Astrocyte of the spinal cord (primary cell): ENCODE measurements around the gene ARHGEF10L.

ENCODE experiments used
- DNase-seq: peaks from one replicate; pipeline ENCODE4 v3.0.0; 2011; ENCODE audit warnings: low read depth, low spot score
- H3K4me3 ChIP-seq: 2 replicates; pipeline ENCODE4 v1.5.1; 2011; ENCODE audit warnings: low read depth, mild to moderate bottlenecking, low read length, moderate library complexity
- in situ Hi-C: cut with HindIII; loops from 2 replicates; pipeline ENCODE4 v1.10.0; 2017; ENCODE audit warnings: low sequenced_read_pairs
- TF ChIP-seq, protein P1 (sequence below): IDR thresholded peaks from 2 replicates; pipeline ENCODE4 v1.5.1; 2012; ENCODE audit warnings: low read depth, mild to moderate bottlenecking, low read length, inconsistent platforms

The ARHGEF10L gene

DNA sequence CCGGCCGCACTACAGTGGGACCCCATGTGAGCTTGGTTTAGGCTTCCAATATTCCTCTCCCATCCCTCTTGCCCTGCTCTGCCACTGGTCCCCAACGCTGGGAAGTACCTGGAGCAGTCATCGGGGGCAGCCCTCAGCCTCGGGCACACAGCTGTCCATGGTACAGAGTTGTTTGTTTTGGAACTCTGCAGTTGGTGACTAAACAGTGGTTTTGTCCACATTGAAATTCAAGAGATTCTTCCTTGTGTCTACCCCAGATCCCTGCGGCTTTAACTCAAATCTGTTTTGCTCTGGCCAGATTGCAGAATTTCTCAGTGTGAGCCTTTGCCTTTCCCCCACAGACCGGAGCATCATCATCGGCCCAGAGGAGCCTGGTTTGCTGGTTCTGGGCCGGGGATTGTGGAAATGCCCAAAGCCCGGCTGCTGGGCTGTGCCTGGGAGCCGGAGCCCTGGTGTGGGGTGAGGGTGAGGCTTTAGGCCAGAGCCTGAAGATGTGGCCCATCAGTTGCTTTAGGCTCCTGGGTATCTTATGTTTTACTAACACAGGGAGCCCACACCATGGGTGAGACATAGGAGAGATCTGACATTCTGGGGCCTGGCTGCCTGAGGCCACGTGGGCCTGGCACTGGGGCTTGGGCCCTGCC is 93.2 kb downstream of the ARHGEF10L start:
- DNase-seq: peak; percentile 76

DNA sequence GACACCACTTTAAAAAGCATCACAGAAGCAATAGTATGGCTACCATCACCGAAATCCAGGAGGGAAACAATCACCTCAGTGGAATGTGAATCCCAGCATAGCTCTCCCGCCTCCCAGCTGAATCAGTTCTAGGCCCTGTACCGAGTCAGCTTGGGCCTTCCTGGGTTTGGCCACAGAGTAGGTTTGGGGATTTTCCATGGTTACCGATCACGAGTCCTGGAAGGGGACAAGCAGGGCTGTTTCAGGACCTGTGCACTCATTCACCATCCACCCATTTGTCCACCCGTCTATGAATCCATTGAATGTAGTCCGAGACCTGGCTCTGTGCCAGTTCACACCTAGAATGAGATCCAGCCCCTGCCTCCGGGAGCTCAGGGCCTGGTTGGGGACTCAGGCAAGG is 94.2 kb downstream of the ARHGEF10L start:
- in situ Hi-C loops: no loop called here
- TF ChIP-seq, protein P1, sequence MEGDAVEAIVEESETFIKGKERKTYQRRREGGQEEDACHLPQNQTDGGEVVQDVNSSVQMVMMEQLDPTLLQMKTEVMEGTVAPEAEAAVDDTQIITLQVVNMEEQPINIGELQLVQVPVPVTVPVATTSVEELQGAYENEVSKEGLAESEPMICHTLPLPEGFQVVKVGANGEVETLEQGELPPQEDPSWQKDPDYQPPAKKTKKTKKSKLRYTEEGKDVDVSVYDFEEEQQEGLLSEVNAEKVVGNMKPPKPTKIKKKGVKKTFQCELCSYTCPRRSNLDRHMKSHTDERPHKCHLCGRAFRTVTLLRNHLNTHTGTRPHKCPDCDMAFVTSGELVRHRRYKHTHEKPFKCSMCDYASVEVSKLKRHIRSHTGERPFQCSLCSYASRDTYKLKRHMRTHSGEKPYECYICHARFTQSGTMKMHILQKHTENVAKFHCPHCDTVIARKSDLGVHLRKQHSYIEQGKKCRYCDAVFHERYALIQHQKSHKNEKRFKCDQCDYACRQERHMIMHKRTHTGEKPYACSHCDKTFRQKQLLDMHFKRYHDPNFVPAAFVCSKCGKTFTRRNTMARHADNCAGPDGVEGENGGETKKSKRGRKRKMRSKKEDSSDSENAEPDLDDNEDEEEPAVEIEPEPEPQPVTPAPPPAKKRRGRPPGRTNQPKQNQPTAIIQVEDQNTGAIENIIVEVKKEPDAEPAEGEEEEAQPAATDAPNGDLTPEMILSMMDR: no peak
- H3K4me3 ChIP-seq: no peak overlapping the region
- DNase-seq: peak; percentile 77

More for the DNA sequence above, 93.2 kb downstream of the ARHGEF10L start:
- TF ChIP-seq, protein P1: no peak
- no peak overlapping the region for H3K4me3 ChIP-seq
- in situ Hi-C loops: no loop called here

DNA sequence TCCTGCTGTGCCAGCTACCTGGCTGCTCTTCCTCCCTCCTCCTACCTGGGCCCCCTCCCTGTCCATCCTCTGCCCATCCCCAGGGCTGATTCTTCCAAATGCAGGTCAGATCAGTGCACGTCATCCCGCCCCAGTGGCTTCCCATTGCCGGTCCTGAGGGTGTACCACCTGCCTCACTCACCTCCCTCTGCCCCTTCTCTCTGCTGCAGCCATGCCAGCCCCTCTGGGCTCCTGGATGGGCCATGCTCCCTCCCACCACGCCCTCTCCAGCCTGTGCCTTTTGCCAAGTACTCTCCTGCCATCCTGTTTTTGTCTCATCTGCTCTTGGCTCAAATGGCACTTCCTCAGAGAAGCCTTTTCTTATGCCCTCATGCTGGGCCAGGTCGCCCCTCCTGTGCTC is 95.8 kb downstream of the ARHGEF10L start:
- in situ Hi-C loops: no loop called here
- DNase-seq: no peak
- TF ChIP-seq, protein P1: no peak
- no peak overlapping the region for H3K4me3 ChIP-seq

DNA sequence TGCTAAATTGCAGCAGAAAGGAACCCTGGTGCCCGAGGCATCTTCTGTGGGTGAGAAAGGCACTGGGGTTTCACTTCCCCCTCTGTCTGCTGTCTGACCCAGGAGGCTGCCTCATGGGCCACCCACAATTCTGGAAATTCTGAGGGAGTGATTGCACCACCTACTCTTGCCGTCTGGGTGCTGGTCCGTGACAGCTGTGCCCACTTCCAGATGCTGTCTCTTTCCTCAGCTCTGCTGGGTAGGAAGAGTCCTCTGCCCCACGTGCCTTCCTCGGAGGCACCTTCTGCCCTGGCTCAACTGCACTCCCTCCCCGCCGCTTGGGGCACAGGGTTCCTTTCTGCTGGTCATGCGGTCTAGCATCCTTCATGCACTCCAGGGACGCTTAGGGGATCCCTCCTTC is 96.3 kb downstream of the ARHGEF10L start:
- TF ChIP-seq, protein P1: no peak
- no peak for DNase-seq

DNA sequence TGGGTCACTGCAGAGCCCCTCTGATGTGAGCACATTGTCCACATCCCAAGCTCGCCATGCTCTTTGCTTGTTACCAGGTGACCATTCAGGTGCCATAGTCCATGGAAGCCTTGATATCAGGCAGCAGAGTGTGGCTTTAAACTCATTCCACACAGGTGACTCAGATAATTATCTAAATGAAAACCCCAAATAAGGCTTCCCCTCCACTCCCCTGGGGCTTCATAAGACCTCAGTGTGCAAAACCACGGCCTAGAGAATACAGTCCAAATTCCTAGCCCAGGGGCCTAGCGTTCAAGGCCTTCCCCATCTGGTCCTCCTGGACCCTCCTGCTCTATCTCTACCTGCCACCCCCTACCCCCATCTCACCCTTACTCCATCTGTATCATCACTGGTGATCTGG is 97.1 kb downstream of the ARHGEF10L start:
- H3K4me3 ChIP-seq: no peak overlapping the region
- in situ Hi-C loops: no loop called here
- DNase-seq: peak; percentile 43
- TF ChIP-seq, protein P1: no peak

More for the DNA sequence above, 96.3 kb downstream of the ARHGEF10L start:
- H3K4me3 ChIP-seq: no peak overlapping the region
- in situ Hi-C loops: no loop called here

DNA sequence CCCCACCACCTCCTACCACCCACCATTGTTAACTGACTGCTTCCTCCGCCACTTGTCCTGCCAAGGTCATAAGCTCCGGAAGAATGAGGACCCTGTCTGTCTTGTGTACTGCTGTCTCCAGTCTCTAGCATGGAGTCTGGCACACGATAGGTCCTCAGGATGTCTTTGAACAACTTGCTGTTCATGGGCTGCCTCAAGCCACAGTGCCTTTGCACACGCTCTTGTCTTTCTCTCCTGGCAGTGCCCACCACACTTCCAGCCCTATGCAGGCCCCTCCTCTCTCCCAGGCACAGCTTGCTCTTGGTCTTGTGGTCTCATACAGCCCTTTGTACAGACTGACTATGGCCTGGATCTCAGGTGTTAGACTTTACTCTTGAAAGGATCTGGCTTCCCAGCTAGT is 97.6 kb downstream of the ARHGEF10L start:
- in situ Hi-C loops: no loop called here
- no peak for DNase-seq
- H3K4me3 ChIP-seq: no peak overlapping the region
- TF ChIP-seq, protein P1: no peak
